Left ventricle myocardium inferior (tissue), 1 donor: ENCODE measurements around the gene CELSR2. TPM values are rescaled to one million over a fixed set of nuclear protein-coding genes. Genes with fewer than 3 reads are reported as not detected.

Source experiments
- DNase-seq: peaks from one replicate; pipeline ENCODE4 v3.0.0-alpha.2; 2020
- H3K27ac ChIP-seq: fragments of 200-600 bp; replicated peaks from 2 replicates; pipeline ENCODE4 v1.8.0; 2021
- H3K27me3 ChIP-seq: fragments of 200-600 bp; 2 replicates; pipeline ENCODE4 v1.8.0; 2021; ENCODE audit warnings: low read depth
- H3K36me3 ChIP-seq: fragments of 200-600 bp; 2 replicates; pipeline ENCODE4 v1.8.0; 2021
- H3K4me1 ChIP-seq: fragments of 200-600 bp; 2 replicates; pipeline ENCODE4 v1.8.0; 2021
- H3K4me3 ChIP-seq: fragments of 200-600 bp; 2 replicates; pipeline ENCODE4 v1.8.0; 2021; ENCODE audit warnings: mild to moderate bottlenecking, moderate library complexity
- H3K9me3 ChIP-seq: fragments of 200-600 bp; replicated peaks from 2 replicates; pipeline ENCODE4 v1.8.0; 2021
- intact Hi-C: fragments of 100-400 bp; cut with micrococcal nuclease; formaldehyde crosslinking; loops from one replicate; pipeline ENCODE4 v1.11.0; 2022
- total RNA-seq: library from RNA; stranded (reverse); fragmentation: NEBNext Ultra II Directional; extraction: Animal tissue kit (Norgen Biotek cat#: 25700); gene quantifications from one replicate; pipeline ENCODE4 v1.2.1, GENCODE V29; 2021
- TF ChIP-seq, protein P1 (sequence below): fragments of 200-600 bp; IDR thresholded peaks from 2 replicates; pipeline ENCODE4 v1.8.0; 2021; ENCODE audit warnings: antibody characterized with exemption, mild to moderate bottlenecking, borderline replicate concordance
- donor health status: DM: no; HTN: yes; CAD: no; lungs with severe emphysema.

Gene CELSR2
- total RNA-seq, 1 donor from 2014 or later, result 4.2 TPM

DNA sequence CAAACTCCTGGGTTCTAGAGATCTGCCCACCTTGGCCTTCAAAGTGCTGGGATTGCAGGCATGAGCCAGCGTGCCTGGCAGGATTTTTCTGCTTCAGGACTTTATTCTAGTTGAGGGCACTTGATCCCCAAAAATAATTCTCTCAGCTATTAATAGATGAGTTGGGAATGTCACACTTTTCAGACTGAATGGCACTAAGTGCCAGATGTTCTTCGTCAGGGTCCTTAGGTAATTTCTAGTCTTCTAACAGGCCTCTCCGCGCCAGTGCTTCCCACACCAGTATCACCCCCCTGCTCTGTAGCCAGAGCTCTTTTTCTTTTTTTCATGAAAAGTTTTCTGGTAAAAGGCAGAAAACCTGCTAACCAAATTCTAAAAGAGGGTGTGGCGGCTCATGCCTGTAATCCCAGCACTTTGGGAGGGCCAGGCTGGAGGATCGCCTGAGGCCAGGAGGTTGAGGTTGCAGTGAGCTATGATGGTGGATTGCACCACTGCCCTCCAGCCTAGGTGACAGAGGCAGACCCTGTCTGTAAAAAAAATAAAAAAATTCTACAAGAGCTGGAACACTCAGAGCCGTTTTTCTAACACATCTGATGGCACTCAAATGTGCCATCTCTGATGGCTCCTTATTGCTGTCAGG, 41.8 kb upstream of the CELSR2 start:
- intact Hi-C loops, result no loop called here
- TF ChIP-seq, protein P1, sequence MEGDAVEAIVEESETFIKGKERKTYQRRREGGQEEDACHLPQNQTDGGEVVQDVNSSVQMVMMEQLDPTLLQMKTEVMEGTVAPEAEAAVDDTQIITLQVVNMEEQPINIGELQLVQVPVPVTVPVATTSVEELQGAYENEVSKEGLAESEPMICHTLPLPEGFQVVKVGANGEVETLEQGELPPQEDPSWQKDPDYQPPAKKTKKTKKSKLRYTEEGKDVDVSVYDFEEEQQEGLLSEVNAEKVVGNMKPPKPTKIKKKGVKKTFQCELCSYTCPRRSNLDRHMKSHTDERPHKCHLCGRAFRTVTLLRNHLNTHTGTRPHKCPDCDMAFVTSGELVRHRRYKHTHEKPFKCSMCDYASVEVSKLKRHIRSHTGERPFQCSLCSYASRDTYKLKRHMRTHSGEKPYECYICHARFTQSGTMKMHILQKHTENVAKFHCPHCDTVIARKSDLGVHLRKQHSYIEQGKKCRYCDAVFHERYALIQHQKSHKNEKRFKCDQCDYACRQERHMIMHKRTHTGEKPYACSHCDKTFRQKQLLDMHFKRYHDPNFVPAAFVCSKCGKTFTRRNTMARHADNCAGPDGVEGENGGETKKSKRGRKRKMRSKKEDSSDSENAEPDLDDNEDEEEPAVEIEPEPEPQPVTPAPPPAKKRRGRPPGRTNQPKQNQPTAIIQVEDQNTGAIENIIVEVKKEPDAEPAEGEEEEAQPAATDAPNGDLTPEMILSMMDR, result no peak
- H3K27ac ChIP-seq, result no peak overlapping the region

DNA sequence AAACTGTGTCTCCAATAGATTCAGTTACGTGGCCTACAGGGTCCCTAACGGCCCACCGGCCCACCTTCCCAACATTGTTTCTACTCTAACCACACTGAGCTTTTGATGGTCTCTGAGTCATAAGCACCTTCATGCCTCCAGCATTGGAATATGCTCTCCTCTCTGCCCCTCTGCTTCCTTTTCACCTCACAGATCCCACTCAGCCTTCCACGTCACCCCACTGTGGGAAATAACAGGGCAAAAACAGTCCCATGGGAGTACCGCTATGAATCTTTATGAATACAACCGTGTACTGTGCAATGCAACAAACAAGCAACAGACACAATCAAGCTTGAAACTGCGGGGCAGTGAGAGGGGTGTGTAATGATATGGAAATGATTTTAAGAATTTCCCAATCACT, 40.9 kb upstream of the CELSR2 start:
- DNase-seq, result no peak
- Histone ChIP-seq H3K27ac (no peak overlapping the region), H3K27me3 (no peaks in the 10 kb centered on the region), H3K4me3 (peak overlapping the region; percentile 41), H3K36me3 (no peaks in the 10 kb centered on the region), H3K9me3 (no peaks in the 10 kb centered on the region), H3K4me1 (peaks cover 3% of the 10 kb centered on the region)
- TF ChIP-seq, protein P1, result no peak
- intact Hi-C loops, result no loop called here

More for the DNA sequence above, 41.8 kb upstream of the CELSR2 start:
- Histone ChIP-seq H3K27me3 (no peaks in the 10 kb centered on the region), H3K4me1 (no peaks in the 10 kb centered on the region), H3K36me3 (no peaks in the 10 kb centered on the region), H3K9me3 (no peaks in the 10 kb centered on the region), H3K4me3 (no peak overlapping the region)
- DNase-seq, result no peak

DNA sequence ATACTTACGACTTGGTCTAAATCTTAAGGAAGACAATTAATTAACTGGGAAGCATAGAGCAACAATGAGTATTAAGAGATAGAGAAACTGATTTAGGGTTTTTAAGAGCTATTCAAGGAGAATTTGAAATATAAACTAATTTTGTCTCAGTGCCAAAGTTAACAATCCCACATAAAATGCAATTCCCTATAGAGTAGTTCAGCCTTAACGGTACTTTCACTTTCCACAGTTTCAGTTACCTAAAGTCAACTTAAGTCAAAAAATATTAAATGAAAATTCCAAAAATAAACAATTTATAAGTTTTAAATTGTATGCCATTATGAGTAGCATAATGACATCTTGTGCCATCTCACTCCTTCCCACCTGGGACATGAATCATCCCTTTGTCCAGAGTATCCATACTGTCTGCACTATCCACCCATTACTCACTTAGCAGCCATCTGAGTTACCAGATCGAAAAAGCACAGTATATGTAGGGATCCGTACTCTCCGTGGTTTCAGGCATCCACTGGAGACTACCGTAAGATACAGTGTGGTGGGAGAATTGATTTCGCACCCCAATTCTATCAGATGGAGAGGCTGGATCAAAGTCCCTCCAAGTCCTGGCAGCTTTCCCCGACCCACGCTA, 40.4 kb upstream of the CELSR2 start:
- no peaks in the 10 kb centered on the region for H3K27me3 ChIP-seq
- intact Hi-C loops, result no loop called here
- no peaks in the 10 kb centered on the region for H3K9me3 ChIP-seq
- no peaks in the 10 kb centered on the region for H3K36me3 ChIP-seq
- TF ChIP-seq, protein P1, result no peak
- peak overlapping the region; percentile 41 for H3K4me3 ChIP-seq
- H3K27ac ChIP-seq, result no peak overlapping the region
- peaks cover 7% of the 10 kb centered on the region for H3K4me1 ChIP-seq
- no peak for DNase-seq

DNA sequence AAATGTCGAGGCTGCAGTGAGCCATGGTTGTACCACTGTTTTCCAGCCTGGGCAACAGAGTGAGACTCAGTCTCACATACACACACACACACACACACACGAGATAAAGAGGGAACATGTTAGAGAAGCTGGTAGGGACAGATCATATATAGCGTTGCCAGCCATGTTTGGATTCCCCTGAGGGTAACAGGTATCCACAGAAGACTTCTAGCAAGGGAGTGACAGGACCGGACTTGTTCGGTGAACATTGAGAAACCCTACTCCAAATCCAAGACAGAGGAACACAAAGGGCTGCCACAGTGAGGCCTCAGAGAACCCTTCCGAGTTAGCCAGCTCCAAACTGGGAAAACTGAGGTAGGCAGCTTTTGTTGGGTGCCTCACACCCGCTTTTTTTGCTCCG, 39.3 kb upstream of the CELSR2 start:
- intact Hi-C loops, result no loop called here
- Histone ChIP-seq H3K4me1 (peaks cover 17% of the 10 kb centered on the region), H3K27me3 (no peaks in the 10 kb centered on the region), H3K9me3 (no peaks in the 10 kb centered on the region), H3K27ac (no peak overlapping the region), H3K4me3 (no peak overlapping the region), H3K36me3 (no peaks in the 10 kb centered on the region)
- TF ChIP-seq, protein P1, result no peak
- no peak for DNase-seq

DNA sequence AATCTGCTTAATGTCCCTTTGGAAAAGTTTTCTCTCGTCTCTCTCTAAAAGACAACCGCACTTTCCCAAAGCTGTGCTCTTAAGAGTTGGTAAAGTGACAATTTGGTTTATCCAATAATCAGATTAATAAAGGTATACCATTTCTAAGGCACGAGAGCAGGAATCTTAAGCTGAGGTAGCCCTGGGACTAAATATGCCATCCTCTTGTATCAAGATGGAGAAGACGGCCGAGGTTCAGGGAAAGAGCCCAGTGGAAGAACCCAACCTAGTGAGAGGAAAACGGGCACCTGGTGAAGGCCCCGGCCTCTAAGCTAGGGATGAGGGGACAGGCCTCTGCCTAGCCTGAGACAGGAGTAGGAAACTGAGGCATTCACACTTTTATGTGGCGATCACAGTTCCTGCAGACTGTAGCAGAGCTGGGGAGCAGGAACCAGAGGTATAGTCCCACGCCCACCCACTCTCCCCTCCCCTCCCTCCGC, 36.0 kb upstream of the CELSR2 start:
- no peaks in the 10 kb centered on the region for H3K36me3 ChIP-seq
- DNase-seq, result no peak
- H3K4me3 ChIP-seq, result peak overlapping the region; percentile 94
- TF ChIP-seq, protein P1, result no peak
- no peaks in the 10 kb centered on the region for H3K27me3 ChIP-seq
- no peaks in the 10 kb centered on the region for H3K9me3 ChIP-seq
- intact Hi-C loops, result no loop called here
- H3K27ac ChIP-seq, result peak overlapping the region; percentile 93
- H3K4me1 ChIP-seq, result peaks cover 48% of the 10 kb centered on the region
